Mucosa of descending colon (tissue), 3 donors: ENCODE results near the gene PLEKHF1. TPM values are rescaled to one million over a fixed set of nuclear protein-coding genes. Genes with fewer than 3 reads are reported as not detected.

ENCODE experiments used
- ATAC-seq: fragments of 200-7000 bp; cut with Tn5 transposase; one replicate; pipeline ENCODE4 v1.9.1; 2020; ENCODE audit warnings: mild to moderate bottlenecking, moderate library complexity
- DNase-seq, 3 donors: peaks; one replicate each; pipeline ENCODE4 v3.0.0-alpha.2; 2020
- H3K36me3 ChIP-seq: fragments of 200-600 bp; one replicate; pipeline ENCODE4 v1.8.0; 2021; ENCODE audit warnings: low read depth, mild to moderate bottlenecking
- H3K4me1 ChIP-seq: fragments of 200-600 bp; one replicate; pipeline ENCODE4 v1.8.0; 2021; ENCODE audit warnings: low read depth, mild to moderate bottlenecking
- H3K4me3 ChIP-seq: fragments of 200-600 bp; one replicate; pipeline ENCODE4 v1.8.0; 2021; ENCODE audit warnings: mild to moderate bottlenecking
- H3K9me3 ChIP-seq: fragments of 200-600 bp; one replicate; pipeline ENCODE4 v1.8.0; 2021; ENCODE audit warnings: mild to moderate bottlenecking
- CTCF ChIP-seq: fragments of 200-600 bp; IDR thresholded peaks from one replicate; pipeline ENCODE4 v1.8.0; 2022; ENCODE audit warnings: antibody characterized with exemption, mild to moderate bottlenecking
- intact Hi-C, 2 donors: fragments of 100-400 bp; cut with DNase I in 1 of 2; cut with micrococcal nuclease in 1 of 2; formaldehyde crosslinking; loops; one replicate each; pipeline versions ENCODE4 v1.11.0 to v1.11.1; 2022; cut with DNase I, micrococcal nuclease
- total RNA-seq, 3 donors: library from RNA; stranded (reverse); fragmentation: NEBNext Ultra II Directional in 2 of 3; extraction: Animal tissue kit (Norgen Biotek cat#: 25700) in 2 of 3; gene quantifications; one replicate each; pipeline versions ENCODE4 v1.2.1 to v1.2.4, GENCODE V29; 2021 to 2023
- donor health status: DM: no; HTN: no; CAD: no; lungs with moderate emphysema.
- donor health status: DM: no; HTN: no; CAD: no.
- donor health status: DM: no; HTN: yes; CAD: no.

PLEKHF1 gene
- total RNA-seq, 3 donors from 2014 or later: 4.0 to 6.9 (median 6.7) TPM

- DNase-seq (no peak), ATAC-seq (no peak)
- Histone ChIP-seq H3K4me1 (peaks cover 6% of the 10 kb centered on the region), H3K36me3 (no peaks in the 10 kb centered on the region), H3K9me3 (no peaks in the 10 kb centered on the region), H3K4me3 (no peak overlapping the region)
- intact Hi-C loops: no loop called here
- TF ChIP-seq CTCF: no peak
These were observed 59.5 kb downstream of the PLEKHF1 start for GRCh38 chr19:29724746-29725145.

Other genes with a start within 250 kb of the PLEKHF1 start
- under 1 TPM in 1 of 3 donors, not detected in 2; 0.32 TPM for gene VSTM2B, start 139.5 kb upstream of the PLEKHF1 start, total RNA-seq
- 10 to 100 TPM; 53.1 to 67.1 (median 65.6) TPM for gene POP4, start 59.2 kb upstream of the PLEKHF1 start, total RNA-seq
- gene C19orf12, start 49.8 kb downstream of the PLEKHF1 start, total RNA-seq: 10 to 100 TPM; 17.0 to 26.6 (median 18.4) TPM
- gene CCNE1, start 146.5 kb downstream of the PLEKHF1 start, total RNA-seq: 1 to 10 TPM; 4.0 to 7.1 (median 4.4) TPM